GM12892 (cell line): Measurements from ENCODE around the gene P2RY6.
A peak's percentile ranks its signal among the peaks of the same experiment; 100 is the strongest.

Source experiments
- DNase-seq: peaks from one replicate; pipeline ENCODE4 v3.0.0; 2011; ENCODE audit not compliant: insufficient read length
- FAIRE-seq: peaks from 2 replicates; lab custom pipeline; 2011; peaks lifted over from hg19 to GRCh38; lab: Jason Lieb, UNC
- POLR2A ChIP-seq: IDR thresholded peaks from 2 replicates; pipeline ENCODE4 v1.6.1; 2011; ENCODE audit warnings: low read depth, low read length, control low read depth
- POLR2AphosphoS5 ChIP-seq: IDR thresholded peaks from 2 replicates; pipeline ENCODE4 v1.6.1; 2011; ENCODE audit warnings: low read depth, low read length, control low read depth
- TAF1 ChIP-seq: IDR thresholded peaks from 2 replicates; pipeline ENCODE4 v1.6.1; 2011; ENCODE audit warnings: low read depth, mild to moderate bottlenecking, control low read depth, low read length, borderline replicate concordance

Gene P2RY6

GRCh38 chr11:73239111-73239521, 33.0 kb upstream of the P2RY6 start:
- no peak for FAIRE-seq
- no peak for TF ChIP-seq POLR2A
- no peak for TF ChIP-seq POLR2AphosphoS5

GRCh38 chr11:73239571-73240189, 32.5 kb upstream of the P2RY6 start:
- DNase-seq: no peak
- TF ChIP-seq POLR2AphosphoS5 (no peak), TAF1 (no peak), POLR2A (no peak)
- FAIRE-seq: no peak

More at GRCh38 chr11:73239111-73239521, 33.0 kb upstream of the P2RY6 start:
- no peak for DNase-seq

- FAIRE-seq (no peak), DNase-seq (no peak)
- TF ChIP-seq POLR2A: no peak
- no peak for TF ChIP-seq POLR2AphosphoS5
- TF ChIP-seq TAF1: no peak
These were observed 31.9 kb upstream of the P2RY6 start for GRCh38 chr11:73240190-73240781.

GRCh38 chr11:73241300-73241699, 30.8 kb upstream of the P2RY6 start:
- DNase-seq: no peak

GRCh38 chr11:73242251-73243092, 29.7 kb upstream of the P2RY6 start:
- DNase-seq (peak; percentile 71), FAIRE-seq (peak; percentile 91)
- no peak for TF ChIP-seq POLR2AphosphoS5
- TF ChIP-seq TAF1: 0 out of 2 replicates have a peak, but pooled peaks have one; percentile 49

More at GRCh38 chr11:73241300-73241699, 30.8 kb upstream of the P2RY6 start:
- no peak for FAIRE-seq
- TF ChIP-seq POLR2AphosphoS5: no peak
- TF ChIP-seq POLR2A: no peak
- no peak for TF ChIP-seq TAF1

GRCh38 chr11:73243093-73243485, 29.0 kb upstream of the P2RY6 start:
- FAIRE-seq: peak; percentile 33
- DNase-seq: no peak
- TF ChIP-seq POLR2A (no peak), POLR2AphosphoS5 (no peak), TAF1 (no peak)

GRCh38 chr11:73244589-73245240, 27.4 kb upstream of the P2RY6 start:
- TF ChIP-seq POLR2A: no peak
- no peak for TF ChIP-seq POLR2AphosphoS5
- no peak for TF ChIP-seq TAF1
- no peak for FAIRE-seq
- DNase-seq: no peak

- DNase-seq (no peak), FAIRE-seq (no peak)
- no peak for TF ChIP-seq POLR2A
- no peak for TF ChIP-seq TAF1
- TF ChIP-seq POLR2AphosphoS5: no peak
These were observed 26.7 kb upstream of the P2RY6 start for GRCh38 chr11:73245461-73245860.

GRCh38 chr11:73246303-73246702, 25.8 kb upstream of the P2RY6 start:
- no peak for FAIRE-seq
- no peak for DNase-seq
- TF ChIP-seq POLR2AphosphoS5 (no peak), POLR2A (no peak), TAF1 (no peak)

- no peak for TF ChIP-seq POLR2A
- DNase-seq (no peak), FAIRE-seq (no peak)
These were observed 23.5 kb upstream of the P2RY6 start for GRCh38 chr11:73248526-73249185.

GRCh38 chr11:73249304-73249703, 22.8 kb upstream of the P2RY6 start:
- TF ChIP-seq TAF1 (no peak), POLR2AphosphoS5 (no peak)
- no peak for DNase-seq
- peak; percentile 65 for FAIRE-seq
